Hematopoietic multipotent progenitor cell (in vitro differentiated cells): ENCODE measurements around the gene MKKS. TPM values are rescaled to one million over a fixed set of nuclear protein-coding genes. Genes with fewer than 3 reads are reported as not detected.

Experiments
- DNase-seq, 3 donors: peaks; one replicate each; pipeline ENCODE4 v3.0.0-alpha.2; 2011 to 2015; ENCODE audit warnings: low read depth in 2 of 3, low spot score in 2 of 3
- total RNA-seq: library from RNA; depleted of rRNA; stranded (reverse); fragments of >200 nt; gene quantifications from one replicate; pipeline ENCODE4 v1.2.3, GENCODE V29; 2012

MKKS gene
- total RNA-seq: 8.3 TPM

- peak; percentile 72 to 94 (median 92) for DNase-seq
These were observed at the start of gene MKKS for GRCh38 chr20:10433623-10434466. TSS of gene MKKS (minus strand) at chr20:10434222. CDS start at chr20:10413514, 20,708 bp downstream.

- DNase-seq: no peak
These were observed 49.7 kb upstream of the MKKS start for GRCh38 chr20:10483691-10484090.

- DNase-seq: no peak
These were observed 47.7 kb upstream of the MKKS start for GRCh38 chr20:10481676-10482075.

GRCh38 chr20:10478930-10479329, 44.9 kb upstream of the MKKS start:
- no peak for DNase-seq

- DNase-seq: no peak
These were observed 44.2 kb upstream of the MKKS start for GRCh38 chr20:10478205-10478604.

- DNase-seq: peak in 1 of 3 donors; percentile 51
These were observed 42.3 kb upstream of the MKKS start for GRCh38 chr20:10476319-10476724.

GRCh38 chr20:10475225-10475624, 41.2 kb upstream of the MKKS start:
- DNase-seq: no peak

- peak in 1 of 3 donors; percentile 33 for DNase-seq
These were observed 40.7 kb upstream of the MKKS start for GRCh38 chr20:10474606-10475184.

GRCh38 chr20:10472871-10473270, 38.8 kb upstream of the MKKS start:
- DNase-seq: no peak

- DNase-seq: no peak
These were observed 36.3 kb upstream of the MKKS start for GRCh38 chr20:10470276-10470675.

GRCh38 chr20:10469599-10469998, 35.6 kb upstream of the MKKS start:
- DNase-seq: peak in 2 of 3 donors; percentile 76 to 93

- DNase-seq: no peak
These were observed 35.0 kb upstream of the MKKS start for GRCh38 chr20:10469056-10469455.

- DNase-seq: no peak
These were observed 34.4 kb upstream of the MKKS start for GRCh38 chr20:10468340-10468845.

GRCh38 chr20:10467681-10468339, 33.8 kb upstream of the MKKS start:
- DNase-seq: no peak

GRCh38 chr20:10466855-10467254, 32.8 kb upstream of the MKKS start:
- no peak for DNase-seq

- no peak for DNase-seq
These were observed 32.3 kb upstream of the MKKS start for GRCh38 chr20:10466325-10466724.

GRCh38 chr20:10465135-10465534, 31.1 kb upstream of the MKKS start:
- DNase-seq: no peak

GRCh38 chr20:10463622-10464021, 29.6 kb upstream of the MKKS start:
- no peak for DNase-seq

- no peak for DNase-seq
These were observed 28.5 kb upstream of the MKKS start for GRCh38 chr20:10462516-10462915.

- no peak for DNase-seq
These were observed 27.5 kb upstream of the MKKS start for GRCh38 chr20:10461495-10461894.

- no peak for DNase-seq
These were observed 20.2 kb upstream of the MKKS start for GRCh38 chr20:10454151-10454750.
